IPS-20b (cell line): ENCODE data around the gene RAP2A.

Experiments
- H3K27ac ChIP-seq: one replicate; pipeline ENCODE4 v1.5.1; 2013; ENCODE audit warnings: low read length
- H3K27me3 ChIP-seq: 2 replicates; pipeline ENCODE4 v1.6.1; 2013; ENCODE audit warnings: mild to moderate bottlenecking, low read length, inconsistent platforms; ENCODE audit not compliant: insufficient read depth
- H3K36me3 ChIP-seq: 2 replicates; pipeline ENCODE4 v1.6.1; 2013; ENCODE audit warnings: low read depth, mild to moderate bottlenecking, inconsistent platforms, low read length, moderate library complexity; ENCODE audit not compliant: insufficient read depth
- H3K4me1 ChIP-seq: 2 replicates; pipeline ENCODE4 v1.6.1; 2013; ENCODE audit warnings: mild to moderate bottlenecking, control low read depth, inconsistent platforms, low read length, moderate library complexity; ENCODE audit not compliant: insufficient read depth
- H3K4me3 ChIP-seq: 2 replicates; pipeline ENCODE4 v1.5.1; 2013; ENCODE audit warnings: mild to moderate bottlenecking, low read length, inconsistent platforms
- H3K9ac ChIP-seq: 2 replicates; pipeline ENCODE4 v1.6.1; 2013; ENCODE audit warnings: low read depth, mild to moderate bottlenecking, inconsistent platforms, low read length, moderate library complexity
- H3K9me3 ChIP-seq: 2 replicates; pipeline ENCODE4 v1.6.1; 2013; ENCODE audit warnings: mild to moderate bottlenecking, low read depth, low read length, inconsistent platforms; ENCODE audit not compliant: insufficient read depth

Gene RAP2A

DNA sequence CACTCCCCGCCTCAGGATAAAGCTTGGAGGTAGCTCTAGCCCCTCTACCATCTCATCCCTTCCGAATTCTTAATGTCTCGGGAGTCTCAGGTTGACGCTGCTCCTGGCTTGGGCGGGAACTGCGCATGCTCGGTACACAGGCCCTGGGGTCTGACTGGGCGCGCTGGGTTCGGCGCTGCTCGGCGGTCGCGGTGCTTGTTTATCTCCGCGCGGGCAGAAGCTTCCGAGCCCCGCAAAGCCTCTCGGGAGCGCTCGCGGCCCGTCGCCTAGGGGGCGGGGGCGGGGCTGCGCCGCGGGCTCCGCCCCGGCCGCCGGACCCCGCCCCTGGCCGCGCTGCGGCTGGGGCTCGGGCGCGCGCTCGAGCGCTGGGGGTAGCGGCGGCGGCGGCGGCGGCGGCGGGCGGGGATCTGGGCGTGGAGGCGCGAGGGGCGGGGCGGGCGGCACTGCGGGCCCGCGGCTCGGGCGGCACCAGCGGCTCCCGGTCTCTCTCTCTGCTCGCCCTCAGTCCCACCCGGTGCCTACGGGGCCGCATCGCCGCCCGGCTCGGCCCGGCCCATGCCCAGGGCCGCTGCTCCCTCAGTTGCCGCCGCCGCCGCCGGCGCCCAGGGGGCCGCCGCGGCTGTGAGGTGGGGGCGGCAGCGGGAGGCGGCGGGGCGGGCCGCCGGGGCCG is at the start of gene RAP2A:
TSS of gene RAP2A (plus strand) at position 443 of the 670 bp plus-strand sequence. CDS start 302 bp downstream, outside the sequence.
- H3K9ac ChIP-seq = peak within 1 kb of the TSS; percentile 96
- peak within 1 kb of the TSS; percentile 100 for H3K4me3 ChIP-seq
- H3K27ac ChIP-seq = peak within 1 kb of the TSS; percentile 92
- H3K27me3 ChIP-seq = no peaks in the 10 kb centered on the region
- peaks cover 7% of the 10 kb centered on the region; the same call in 1 of the 2 replicates for H3K4me1 ChIP-seq
- H3K36me3 ChIP-seq = peaks cover 13% of the 10 kb centered on the region; the same call in 1 of the 2 replicates
- no peaks in the 10 kb centered on the region for H3K9me3 ChIP-seq

DNA sequence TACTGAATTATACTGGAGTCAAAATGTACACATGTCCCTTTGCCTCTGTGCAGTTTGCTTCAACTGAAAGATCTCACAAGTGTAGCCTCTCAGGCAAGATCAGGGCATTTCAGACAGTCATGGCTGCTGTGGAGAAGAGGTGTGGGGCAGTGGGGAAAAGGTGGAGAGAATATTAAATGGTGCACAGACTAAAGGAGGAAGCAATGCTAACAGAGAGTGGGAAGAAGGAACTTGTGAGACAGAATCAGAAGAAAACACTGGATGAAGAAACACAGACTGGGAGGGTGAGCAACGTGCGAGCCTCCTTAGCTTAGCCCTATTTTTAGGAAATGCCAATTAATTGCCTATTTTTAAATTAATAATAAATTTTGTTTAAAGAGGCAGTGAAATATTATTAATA is 49.6 kb upstream of the RAP2A start:
- no peaks in the 10 kb centered on the region for H3K27me3 ChIP-seq
- H3K9ac ChIP-seq = no peak overlapping the region
- no peak overlapping the region for H3K4me3 ChIP-seq
- no peaks in the 10 kb centered on the region for H3K4me1 ChIP-seq
- H3K36me3 ChIP-seq = no peaks in the 10 kb centered on the region
- H3K9me3 ChIP-seq = no peaks in the 10 kb centered on the region
- H3K27ac ChIP-seq = no peak overlapping the region

DNA sequence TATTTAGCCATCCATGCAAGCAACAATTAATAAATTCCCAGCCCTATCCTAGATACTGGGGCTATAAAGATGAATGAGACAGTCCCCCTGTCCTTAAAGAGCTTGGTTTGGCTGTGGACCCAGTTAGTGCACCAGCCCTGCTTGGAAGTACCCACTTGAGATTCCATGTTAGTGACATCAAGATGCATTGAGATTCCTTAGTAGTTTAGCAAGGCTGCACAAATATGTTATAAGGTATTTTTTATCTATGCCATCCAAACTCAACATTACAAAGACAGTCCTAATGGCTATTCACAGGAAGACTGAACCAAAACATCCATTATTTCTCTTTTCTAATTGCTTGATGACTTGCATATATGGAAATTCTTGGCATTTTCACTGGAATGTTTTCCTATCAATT is 48.8 kb upstream of the RAP2A start:
- Histone ChIP-seq H3K4me1 (no peaks in the 10 kb centered on the region), H3K9ac (no peak overlapping the region), H3K9me3 (no peaks in the 10 kb centered on the region), H3K27me3 (no peaks in the 10 kb centered on the region), H3K36me3 (no peaks in the 10 kb centered on the region), H3K27ac (no peak overlapping the region), H3K4me3 (no peak overlapping the region)

- Histone ChIP-seq H3K4me3 (no peak overlapping the region), H3K9ac (no peak overlapping the region), H3K4me1 (no peaks in the 10 kb centered on the region), H3K27me3 (no peaks in the 10 kb centered on the region), H3K27ac (no peak overlapping the region), H3K36me3 (no peaks in the 10 kb centered on the region), H3K9me3 (no peaks in the 10 kb centered on the region)
These were observed 48.1 kb upstream of the RAP2A start for GRCh38 chr13:97385854-97386253.

- Histone ChIP-seq H3K4me1 (no peaks in the 10 kb centered on the region), H3K36me3 (no peaks in the 10 kb centered on the region), H3K27ac (no peak overlapping the region), H3K27me3 (no peaks in the 10 kb centered on the region), H3K4me3 (no peak overlapping the region), H3K9ac (no peak overlapping the region), H3K9me3 (no peaks in the 10 kb centered on the region)
These were observed 47.0 kb upstream of the RAP2A start for GRCh38 chr13:97386801-97387484.

DNA sequence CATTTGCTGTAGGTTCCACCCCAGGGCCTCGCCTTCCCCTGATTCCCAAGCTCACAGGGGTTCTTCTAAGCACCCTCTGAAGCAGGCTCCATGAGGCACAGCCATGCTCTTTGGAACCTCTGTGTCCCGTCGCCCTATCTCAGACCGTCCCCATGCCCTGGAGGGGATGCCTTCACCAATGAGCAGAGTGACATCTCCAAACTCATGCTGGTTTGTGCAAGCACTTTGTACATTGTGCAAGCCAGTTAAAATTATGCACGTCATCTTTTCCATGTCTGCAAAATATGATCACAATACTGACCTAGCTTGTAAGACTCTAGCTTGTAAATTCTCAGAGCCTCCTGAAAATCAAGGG is 46.5 kb upstream of the RAP2A start:
- Histone ChIP-seq H3K9me3 (no peaks in the 10 kb centered on the region), H3K9ac (no peak overlapping the region), H3K27me3 (no peaks in the 10 kb centered on the region), H3K36me3 (no peaks in the 10 kb centered on the region), H3K27ac (no peak overlapping the region), H3K4me3 (no peak overlapping the region), H3K4me1 (no peaks in the 10 kb centered on the region)

GRCh38 chr13:97387890-97388289 is 46.1 kb upstream of the RAP2A start:
- Histone ChIP-seq H3K36me3 (no peaks in the 10 kb centered on the region), H3K9ac (no peak overlapping the region), H3K27ac (no peak overlapping the region), H3K4me3 (no peak overlapping the region), H3K27me3 (no peaks in the 10 kb centered on the region), H3K9me3 (no peaks in the 10 kb centered on the region), H3K4me1 (no peaks in the 10 kb centered on the region)

GRCh38 chr13:97388373-97388772 is 45.6 kb upstream of the RAP2A start:
- Histone ChIP-seq H3K4me3 (no peak overlapping the region), H3K36me3 (no peaks in the 10 kb centered on the region), H3K27ac (no peak overlapping the region), H3K27me3 (no peaks in the 10 kb centered on the region), H3K9me3 (no peaks in the 10 kb centered on the region), H3K9ac (no peak overlapping the region), H3K4me1 (no peaks in the 10 kb centered on the region)

DNA sequence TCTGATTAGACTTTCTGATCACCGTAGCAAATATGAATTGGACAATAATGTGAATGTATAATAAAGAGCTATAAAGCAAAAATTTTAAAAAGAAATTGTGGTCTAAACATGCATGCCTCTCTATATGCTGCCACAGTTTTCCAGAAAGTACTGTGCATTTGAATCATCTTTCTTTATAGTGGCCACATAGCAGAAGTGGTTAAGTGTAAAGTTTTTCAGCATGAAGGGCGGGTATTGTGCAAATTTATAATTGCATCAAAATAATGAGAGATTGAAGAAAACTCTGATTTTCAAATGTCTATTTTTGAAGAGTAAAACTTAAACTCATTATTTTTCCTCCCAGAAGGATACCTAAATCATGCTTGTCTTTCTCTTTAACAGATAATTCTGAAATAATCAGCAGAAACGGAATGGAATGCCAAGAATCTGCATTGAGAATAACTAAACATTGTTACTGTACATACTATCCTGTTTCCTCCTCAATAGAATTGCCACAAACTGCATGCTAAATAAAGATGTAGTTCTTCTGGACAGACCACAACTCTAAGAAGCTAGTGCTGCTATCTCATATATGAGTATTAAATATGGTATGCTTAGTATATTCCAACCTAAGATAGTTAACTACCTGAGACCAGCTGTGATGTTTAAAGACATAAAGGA is 42.9 kb upstream of the RAP2A start:
- H3K4me1 ChIP-seq = no peaks in the 10 kb centered on the region
- H3K27ac ChIP-seq = no peak overlapping the region
- no peaks in the 10 kb centered on the region for H3K36me3 ChIP-seq
- H3K9ac ChIP-seq = no peak overlapping the region
- no peaks in the 10 kb centered on the region for H3K9me3 ChIP-seq
- H3K27me3 ChIP-seq = no peaks in the 10 kb centered on the region
- no peak overlapping the region for H3K4me3 ChIP-seq

DNA sequence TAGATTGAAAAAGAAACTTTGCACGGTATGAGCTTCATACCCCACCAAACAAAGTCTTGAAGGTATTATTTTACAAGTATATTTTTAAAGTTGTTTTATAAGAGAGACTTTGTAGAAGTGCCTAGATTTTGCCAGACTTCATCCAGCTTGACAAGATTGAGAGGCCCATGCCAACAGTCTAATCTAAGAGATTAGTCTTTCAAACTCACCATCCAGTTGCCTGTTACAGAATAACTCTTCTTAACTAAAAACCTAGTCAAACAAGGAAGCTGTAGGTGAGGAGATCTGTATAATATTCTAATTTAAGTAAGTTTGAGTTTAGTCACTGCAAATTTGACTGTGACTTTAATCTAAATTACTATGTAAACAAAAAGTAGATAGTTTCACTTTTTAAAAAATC is 41.9 kb upstream of the RAP2A start:
- H3K9ac ChIP-seq = no peak overlapping the region
- H3K9me3 ChIP-seq = no peaks in the 10 kb centered on the region
- H3K27me3 ChIP-seq = no peaks in the 10 kb centered on the region
- H3K4me1 ChIP-seq = no peaks in the 10 kb centered on the region
- H3K27ac ChIP-seq = no peak overlapping the region
- H3K4me3 ChIP-seq = no peak overlapping the region
- H3K36me3 ChIP-seq = no peaks in the 10 kb centered on the region

- Histone ChIP-seq H3K27me3 (no peaks in the 10 kb centered on the region), H3K9me3 (no peaks in the 10 kb centered on the region), H3K36me3 (no peaks in the 10 kb centered on the region), H3K27ac (no peak overlapping the region), H3K4me1 (no peaks in the 10 kb centered on the region), H3K4me3 (no peak overlapping the region), H3K9ac (no peak overlapping the region)
These were observed 39.4 kb upstream of the RAP2A start for GRCh38 chr13:97394542-97394941.
